ENCODE results near the gene TRIM60. TPM values are rescaled to one million over a fixed set of nuclear protein-coding genes. Genes with fewer than 3 reads are reported as not detected.

The TRIM60 gene
- total RNA-seq, 2 experiments from 2014 or later: not detected

GRCh38 chr4:165005352-165005925 is 26.4 kb upstream of the TRIM60 start:
- no peak overlapping the region for H3K4me2 ChIP-seq (ENCODE audit: low read length)
- no peak for DNase-seq (ENCODE audit: low spot score)
- H3K36me3 ChIP-seq (ENCODE audit: insufficient read depth, low read length): no peaks in the 10 kb centered on the region
- H3K27ac ChIP-seq (ENCODE audit: low read depth, low read length, poor library complexity, severe bottlenecking): no peak overlapping the region
- POLR2A ChIA-PET: no interaction called here
- no peaks in the 10 kb centered on the region for H4K20me1 ChIP-seq (ENCODE audit: insufficient read depth, low read length)
- no peak overlapping the region for H2AFZ ChIP-seq (ENCODE audit: low read length)
- no TSS peak for BruUV-seq (replicated peaks)
- no peaks in the 10 kb centered on the region for H3K4me1 ChIP-seq (ENCODE audit: insufficient read depth, low read length, poor library complexity, severe bottlenecking)
- no peaks in the 10 kb centered on the region for H3K9me3 ChIP-seq (ENCODE audit: low read length)
- no peaks in the 10 kb centered on the region for H3K79me2 ChIP-seq (ENCODE audit: insufficient read depth, low read depth, low read length)
- no peaks in the 10 kb centered on the region for H3K9me2 ChIP-seq (ENCODE audit: insufficient read depth, low read length)
- CTCF ChIA-PET (ENCODE audit: unreplicated experiment): no interaction called here
- no peak for TF ChIP-seq EZH2phosphoT487 (IDR thresholded peaks at IDR 0.05; ENCODE audit: borderline replicate concordance, low read depth, low read length)
- no peak for TF ChIP-seq CTCF (conservative IDR thresholded peaks at IDR 0.05; ENCODE audit: low read length)
- no peak overlapping the region for H3K4me3 ChIP-seq (ENCODE audit: low read depth, low read length, poor library complexity, severe bottlenecking)
- intact Hi-C loops (cut with micrococcal nuclease; ENCODE audit: unreplicated experiment): no loop called here

GRCh38 chr4:165006456-165006855 is 25.3 kb upstream of the TRIM60 start:
- intact Hi-C loops (cut with micrococcal nuclease; ENCODE audit: unreplicated experiment): no loop called here

More at GRCh38 chr4:165006456-165006855, 25.3 kb upstream of the TRIM60 start:
- ChIA-PET CTCF (ENCODE audit: unreplicated experiment) (no interaction called here), POLR2A (interaction anchor here (0.6 kb wide), 2 partner anchors 143 to 360 kb away, joined by 3 read pairs; no protein-coding TSS in a partner anchor)
- Histone ChIP-seq H3K27ac (ENCODE audit: low read depth, low read length, poor library complexity, severe bottlenecking) (no peak overlapping the region), H3K4me2 (ENCODE audit: low read length) (no peak overlapping the region), H3K36me3 (ENCODE audit: insufficient read depth, low read length) (no peaks in the 10 kb centered on the region), H3K9me2 (ENCODE audit: insufficient read depth, low read length) (no peaks in the 10 kb centered on the region), H2AFZ (ENCODE audit: low read length) (no peak overlapping the region), H3K4me1 (ENCODE audit: insufficient read depth, low read length, poor library complexity, severe bottlenecking) (no peaks in the 10 kb centered on the region), H3K79me2 (ENCODE audit: insufficient read depth, low read depth, low read length) (no peaks in the 10 kb centered on the region), H3K4me3 (ENCODE audit: low read depth, low read length, poor library complexity, severe bottlenecking) (no peak overlapping the region), H3K9me3 (ENCODE audit: low read length) (no peaks in the 10 kb centered on the region), H4K20me1 (ENCODE audit: insufficient read depth, low read length) (no peaks in the 10 kb centered on the region)
- no peak for DNase-seq (ENCODE audit: low spot score)
- no TSS peak for BruUV-seq (replicated peaks)
- TF ChIP-seq CTCF (conservative IDR thresholded peaks at IDR 0.05; ENCODE audit: low read length) (no peak), EZH2phosphoT487 (IDR thresholded peaks at IDR 0.05; ENCODE audit: borderline replicate concordance, low read depth, low read length) (no peak)

Data from OCI-LY7 (cell line).